NOMO-1 (cell line): Measurements from ENCODE around the gene C20orf96.

Experiments used
- DNase-seq, 2 experiments: peaks; one replicate each; lab custom pipeline; 2025; ENCODE audit not compliant: unreplicated experiment in 2 of 2; lab: John Stamatoyannopoulos, UW

Gene C20orf96

DNA sequence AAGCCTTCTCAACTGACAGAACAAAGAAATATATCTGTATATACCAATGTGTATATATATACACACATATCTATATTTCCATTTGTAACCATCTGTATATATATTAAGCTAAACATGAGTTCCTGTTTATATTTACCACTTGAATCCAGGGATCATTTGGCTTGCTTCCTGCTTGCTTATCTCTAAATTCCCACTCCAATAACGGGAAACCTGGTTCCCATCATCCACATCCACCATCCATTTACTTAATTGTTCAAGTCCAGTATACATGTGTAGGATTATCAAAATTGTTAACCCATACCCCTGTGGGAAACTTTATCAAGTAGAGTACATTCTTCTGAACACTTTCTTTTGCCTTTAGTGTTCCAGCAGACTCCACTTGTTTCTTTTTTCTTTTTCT lies 22.3 kb upstream of the C20orf96 start:
- DNase-seq, result no peak

GRCh38 chr20:312067-312466 lies 21.5 kb upstream of the C20orf96 start:
- DNase-seq, result peak in 1 of 2 experiments; percentile 44

DNA sequence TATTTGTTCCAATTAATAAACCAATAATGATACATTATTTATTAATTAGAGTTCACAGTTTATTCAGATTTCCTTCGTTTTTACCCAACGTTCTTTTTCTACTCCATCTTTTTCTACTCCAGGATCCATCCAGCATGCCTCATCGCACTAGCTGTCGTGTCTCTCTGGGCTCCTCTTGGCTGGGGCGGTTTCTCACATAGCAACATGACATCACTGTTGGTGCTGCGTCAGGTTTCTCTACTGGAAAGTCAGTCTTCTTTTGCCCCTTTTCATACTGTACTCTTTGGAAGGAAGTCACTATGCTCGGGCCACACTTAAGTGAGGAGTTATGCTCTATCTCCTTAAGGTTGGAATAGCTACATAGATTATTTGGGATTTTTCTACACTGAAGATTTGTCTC lies 21.1 kb upstream of the C20orf96 start:
- DNase-seq, result no peak

DNA sequence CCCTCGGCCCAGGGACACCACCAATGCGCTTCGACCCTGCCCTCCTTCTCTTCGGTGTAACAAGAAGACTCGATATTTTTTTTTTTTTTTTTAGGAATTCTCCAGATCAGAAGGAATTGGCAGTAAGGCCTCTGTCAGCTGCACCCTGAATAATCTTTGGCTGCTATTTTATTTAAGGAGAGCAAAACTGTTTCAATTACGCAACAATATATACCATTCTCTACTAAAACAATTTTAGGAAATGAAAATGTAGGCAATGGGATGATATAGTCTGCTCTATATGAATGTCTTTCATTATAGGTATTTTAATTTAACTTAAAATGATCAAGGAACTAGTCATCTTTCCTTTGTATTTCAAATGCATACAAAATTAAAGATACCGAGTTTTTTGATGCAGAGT lies 20.1 kb upstream of the C20orf96 start:
- no peak for DNase-seq

- peak; percentile 74 to 85 for DNase-seq
These were observed 19.5 kb upstream of the C20orf96 start for GRCh38 chr20:309841-310644.

DNA sequence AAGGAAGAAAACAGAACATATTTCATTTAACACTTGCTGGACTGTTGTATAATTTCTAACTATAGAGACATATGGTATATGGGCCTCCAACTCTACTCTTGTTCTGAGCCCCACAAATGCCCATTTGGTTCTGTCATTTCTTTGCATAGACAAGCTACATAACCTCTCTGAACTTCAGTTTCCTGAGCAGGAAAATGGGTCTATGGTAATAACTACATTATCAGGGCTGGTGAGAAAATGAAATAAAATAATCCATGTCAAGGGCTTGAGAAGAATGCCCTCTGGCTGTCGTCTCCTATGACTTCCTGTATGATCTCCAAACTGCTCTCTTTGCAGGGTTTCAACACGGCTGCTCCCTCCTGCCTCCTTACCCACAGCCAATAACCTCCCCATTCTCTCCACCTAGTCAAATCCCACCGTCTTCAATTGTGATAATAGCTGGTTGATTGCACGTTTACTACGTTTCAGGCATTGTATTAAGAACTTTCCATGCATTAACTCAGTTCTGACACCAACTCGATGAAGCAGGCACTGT lies 18.8 kb upstream of the C20orf96 start:
- peak in 1 of 2 experiments; percentile 11 for DNase-seq

GRCh38 chr20:308427-309038 lies 18.0 kb upstream of the C20orf96 start:
- DNase-seq, result no peak

- DNase-seq, result no peak
These were observed 15.2 kb upstream of the C20orf96 start for GRCh38 chr20:305745-306144.

GRCh38 chr20:301886-302848 lies 11.6 kb upstream of the C20orf96 start:
- DNase-seq, result no peak

GRCh38 chr20:300345-300990 lies 9.9 kb upstream of the C20orf96 start:
- peak in 1 of 2 experiments; percentile 38 for DNase-seq

- no peak for DNase-seq
These were observed 8.3 kb upstream of the C20orf96 start for GRCh38 chr20:298776-299391.

- peak; percentile 48 to 50 for DNase-seq
These were observed 7.6 kb upstream of the C20orf96 start for GRCh38 chr20:297925-298775.

DNA sequence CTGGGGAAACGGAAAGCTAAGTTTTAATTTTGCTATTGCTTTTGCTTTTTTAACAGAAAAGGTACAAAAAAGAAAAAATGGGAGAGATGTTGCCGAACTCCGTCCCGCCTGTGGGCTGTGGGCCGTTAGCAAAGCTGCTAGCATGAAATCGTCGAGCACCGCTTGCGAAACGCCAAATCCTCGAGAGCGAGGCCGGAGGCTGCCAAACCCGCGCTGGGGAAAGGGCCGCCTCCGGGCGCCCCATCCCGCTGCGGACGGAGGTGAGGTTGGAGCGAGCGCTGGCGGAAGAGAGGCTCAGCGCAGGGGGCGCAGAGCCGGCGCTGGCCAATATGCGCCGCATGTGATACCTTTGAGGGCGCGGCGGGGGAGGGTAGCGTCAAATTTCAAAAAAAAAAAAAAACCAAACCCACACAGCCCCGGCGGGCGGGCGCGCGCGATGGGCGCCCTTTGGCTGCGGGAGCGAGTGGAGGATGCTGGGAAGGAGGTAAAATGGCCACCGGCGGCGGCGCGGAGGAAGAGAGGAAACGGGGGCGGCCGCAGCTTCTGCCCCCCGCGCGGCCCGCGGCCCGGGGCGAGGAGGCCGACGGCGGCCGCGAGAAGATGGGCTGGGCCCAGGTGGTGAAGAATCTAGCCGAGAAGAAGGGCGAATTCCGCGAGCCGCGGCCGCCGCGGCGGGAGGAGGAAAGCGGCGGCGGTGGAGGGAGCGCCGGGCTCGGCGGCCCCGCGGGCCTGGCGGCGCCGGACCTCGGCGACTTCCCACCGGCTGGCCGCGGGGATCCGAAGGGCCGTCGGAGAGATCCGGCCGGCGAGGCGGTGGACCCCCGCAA lies 6.8 kb upstream of the C20orf96 start, which contains the start of gene ZCCHC3:
TSS of gene ZCCHC3 (plus strand) at position 473 of the 827 bp plus-strand sequence. CDS start at position 490, 17 bp downstream.
- peak; percentile 92 to 96 for DNase-seq

DNA sequence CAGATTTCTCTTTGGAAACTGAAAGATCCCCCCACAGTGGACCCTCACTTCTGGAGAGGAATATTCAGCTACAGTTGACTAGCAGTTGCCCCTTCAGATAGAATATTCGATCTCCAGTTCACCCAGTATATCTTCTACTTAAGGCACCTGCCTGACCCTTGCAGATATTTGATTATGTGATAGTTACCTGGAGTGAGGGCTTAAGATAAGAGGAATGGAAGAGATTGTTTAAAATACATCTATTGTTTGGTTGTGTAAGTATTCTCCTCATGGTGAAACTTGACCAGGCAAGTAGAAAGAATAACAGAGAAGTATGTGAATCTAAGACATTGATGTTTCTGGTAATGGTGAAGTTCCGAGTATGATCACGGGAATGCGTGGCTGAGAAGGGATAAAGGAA lies 5.3 kb upstream of the C20orf96 start:
- no peak for DNase-seq

DNA sequence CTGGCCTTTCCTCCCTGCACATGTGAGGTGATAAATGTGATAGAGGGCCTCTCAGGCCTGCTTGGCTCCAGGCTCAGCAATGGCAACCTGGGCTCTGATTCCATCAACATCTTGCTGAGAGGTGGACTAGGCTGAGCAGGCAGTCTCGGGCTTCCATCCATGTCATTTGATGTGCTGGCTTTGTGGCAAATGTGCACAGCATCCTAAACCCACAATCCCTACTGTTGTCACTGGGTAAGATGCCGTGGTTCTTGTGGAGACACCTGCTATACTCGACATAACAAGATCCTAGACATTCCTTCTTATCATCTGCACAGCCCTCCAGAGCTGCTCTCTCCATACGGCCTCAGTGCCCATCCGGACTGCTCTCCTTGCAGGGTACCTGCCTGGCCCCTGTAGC lies 4.1 kb upstream of the C20orf96 start:
- no peak for DNase-seq

DNA sequence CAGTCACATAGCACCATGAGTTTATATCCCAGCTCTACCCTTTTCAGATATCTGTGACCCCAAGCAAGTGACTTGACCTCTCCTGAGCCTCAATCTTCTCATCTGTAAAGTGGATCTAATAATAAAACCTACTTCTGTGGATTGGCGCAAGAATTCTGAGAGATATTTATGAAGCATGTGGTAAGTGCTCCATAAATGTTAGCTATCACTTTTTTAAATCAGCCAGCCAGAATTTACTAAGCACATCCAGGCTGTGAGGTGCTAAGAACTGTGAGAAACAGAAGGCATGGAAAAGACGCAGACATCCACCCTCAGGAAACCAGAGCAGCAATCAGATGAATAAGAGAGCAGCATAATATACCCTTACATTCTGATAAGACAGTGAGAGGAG lies 862 bp downstream of the C20orf96 start:
- no peak for DNase-seq

DNA sequence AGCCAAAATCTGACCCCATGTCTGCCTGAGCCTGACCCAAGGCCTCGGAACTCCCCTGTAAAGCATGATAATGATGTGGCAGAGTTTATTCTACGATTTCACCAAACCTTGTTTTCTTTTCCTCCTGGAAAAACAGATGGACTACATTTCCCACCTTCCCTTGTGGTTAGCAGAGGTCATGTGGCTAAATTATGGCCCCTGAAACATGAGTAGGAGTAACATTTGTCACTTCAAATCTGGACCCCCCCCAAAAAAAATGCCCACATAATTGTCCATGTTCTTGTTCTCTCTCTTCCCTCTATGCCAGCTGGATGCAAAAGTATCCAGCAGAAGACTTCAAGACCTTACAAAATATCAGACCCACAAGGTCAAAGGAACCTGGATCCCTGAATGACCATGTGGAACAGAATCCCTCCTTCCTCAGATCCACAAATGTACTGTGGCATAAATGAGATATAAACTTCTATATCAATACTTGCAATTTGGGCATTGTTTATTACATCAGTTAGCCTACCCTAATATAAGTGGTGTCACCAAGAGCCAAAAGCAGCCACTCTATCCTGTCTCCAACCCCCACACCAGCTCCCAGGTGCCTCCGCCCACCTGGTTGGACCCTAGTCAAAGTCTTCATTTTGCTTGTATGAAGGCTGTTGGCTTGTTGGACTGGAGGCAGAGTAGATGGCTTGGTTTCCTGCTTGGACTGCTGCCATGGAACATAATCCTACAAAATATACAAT lies 1.4 kb downstream of the C20orf96 start:
- DNase-seq, result no peak
